Hypothalamus (tissue), 51 donors: ENCODE measurements around the gene SNRK.

Experiments used
- DNase-seq, 51 donors: peaks; one replicate each; lab custom pipeline; 2025; lab: John Stamatoyannopoulos, UW

SNRK gene

GRCh38 chr3:43369404-43370292 lies 83.3 kb downstream of the SNRK start:
- no peak for DNase-seq

GRCh38 chr3:43370293-43370980 lies 84.1 kb downstream of the SNRK start:
- DNase-seq, result no peak

- DNase-seq, result no peak
Observed at GRCh38 chr3:43371494-43371893, 85.2 kb downstream of the SNRK start.

GRCh38 chr3:43372007-43372740 lies 85.8 kb downstream of the SNRK start:
- no peak for DNase-seq

GRCh38 chr3:43372809-43373559 lies 86.6 kb downstream of the SNRK start:
- no peak for DNase-seq

GRCh38 chr3:43373560-43373928 lies 87.2 kb downstream of the SNRK start:
- DNase-seq, result no peak

GRCh38 chr3:43378066-43378935 lies 92.0 kb downstream of the SNRK start:
- DNase-seq, result no peak

GRCh38 chr3:43379343-43379742 lies 93.0 kb downstream of the SNRK start:
- DNase-seq, result peak in 1 of 51 donors; percentile 17

GRCh38 chr3:43388175-43388574 lies 101.8 kb downstream of the SNRK start:
- no peak for DNase-seq

GRCh38 chr3:43388915-43389314 lies 102.6 kb downstream of the SNRK start:
- no peak for DNase-seq

GRCh38 chr3:43389388-43390254 lies 103.3 kb downstream of the SNRK start:
- no peak for DNase-seq

GRCh38 chr3:43390255-43390588 lies 103.9 kb downstream of the SNRK start:
- DNase-seq, result peak in 1 of 51 donors; percentile 9

GRCh38 chr3:43391621-43392020 lies 105.3 kb downstream of the SNRK start:
- no peak for DNase-seq

GRCh38 chr3:43394041-43394554 lies 107.8 kb downstream of the SNRK start:
- no peak for DNase-seq

GRCh38 chr3:43399034-43399433 lies 112.7 kb downstream of the SNRK start:
- no peak for DNase-seq

- no peak for DNase-seq
Observed at GRCh38 chr3:43400167-43400566, 113.8 kb downstream of the SNRK start.
